HG03520 (cell line): ENCODE data around the gene FKBP10.

Experiments used
- ATAC-seq: cut with Tn5 transposase; IDR thresholded peaks from one replicate; pipeline ENCODE4 v1.9.1; 2021; ENCODE audit warnings: mild to moderate bottlenecking, moderate library complexity; ENCODE audit not compliant: unreplicated experiment

The FKBP10 gene

DNA sequence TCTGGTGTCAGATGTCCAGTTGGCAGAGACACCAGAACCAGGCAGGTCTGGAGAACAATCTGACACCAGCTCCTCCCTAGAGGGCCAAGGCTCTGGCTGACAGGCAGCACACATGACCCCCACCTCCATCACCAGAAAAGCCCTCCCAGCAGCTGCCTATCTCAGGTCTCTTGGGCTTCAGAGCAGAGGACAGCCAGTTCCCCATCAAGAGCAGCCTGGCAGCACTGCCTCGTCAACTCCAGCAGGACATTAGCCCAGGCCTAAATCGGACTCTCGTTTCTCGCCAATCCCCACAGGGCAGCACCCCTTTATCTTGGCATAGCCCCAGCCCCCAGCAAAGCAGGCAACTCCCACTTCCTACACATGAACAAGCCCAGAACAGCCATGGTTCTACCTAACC, 30.7 kb upstream of the FKBP10 start:
- no peak for ATAC-seq

- no peak for ATAC-seq
Observed at GRCh38 chr17:41784207-41784744, 28.5 kb upstream of the FKBP10 start.

GRCh38 chr17:41785091-41785858, 27.5 kb upstream of the FKBP10 start:
- no peak for ATAC-seq

- no peak for ATAC-seq
Observed at GRCh38 chr17:41785859-41786226, 27.0 kb upstream of the FKBP10 start.

DNA sequence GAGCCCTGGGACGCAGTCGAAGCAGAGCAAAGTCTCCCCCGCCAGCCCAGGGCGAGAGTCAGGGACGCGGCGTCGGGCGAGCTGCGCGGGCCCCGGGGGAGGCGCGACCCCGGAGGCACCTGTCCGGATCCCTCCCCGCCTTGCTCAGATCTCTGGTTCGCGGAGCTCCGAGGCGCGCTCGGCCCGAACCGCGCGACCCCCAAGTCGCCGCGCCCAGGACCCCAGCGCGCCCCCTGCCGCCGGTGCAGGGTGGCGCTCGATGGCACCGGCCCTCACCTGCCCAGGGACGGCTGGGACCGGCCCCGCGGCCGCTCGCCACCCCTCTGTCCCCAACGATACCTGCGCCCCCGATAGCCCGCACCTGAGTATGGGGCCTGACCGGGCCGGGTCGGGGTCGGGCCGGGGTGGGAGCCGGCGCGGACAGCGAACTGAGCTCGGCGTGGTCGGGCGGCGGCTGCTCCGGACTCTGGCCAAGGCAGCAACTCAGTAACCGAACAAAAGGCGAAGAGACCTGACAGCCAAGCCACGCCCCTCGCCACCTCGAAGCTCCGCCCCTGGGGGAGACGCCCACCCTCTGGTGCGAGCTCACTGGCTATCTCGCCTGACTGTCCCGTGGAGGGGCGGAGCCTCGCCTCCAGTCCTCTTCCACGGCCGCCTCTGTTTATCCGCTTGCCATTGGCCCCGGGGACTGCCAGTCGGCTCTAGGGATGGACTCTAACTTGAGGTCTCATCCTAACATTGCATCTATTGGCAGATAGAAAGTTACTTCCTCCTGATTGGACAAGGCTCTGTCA, 26.4 kb upstream of the FKBP10 start, which contains the start of gene JUP:
JUP (minus strand) TSS at position 485 of the 794 bp plus-strand sequence. CDS start 14,857 bp downstream, outside the sequence.
- ATAC-seq, result peak; percentile 67

GRCh38 chr17:41787021-41787418, 25.8 kb upstream of the FKBP10 start:
- no peak for ATAC-seq

DNA sequence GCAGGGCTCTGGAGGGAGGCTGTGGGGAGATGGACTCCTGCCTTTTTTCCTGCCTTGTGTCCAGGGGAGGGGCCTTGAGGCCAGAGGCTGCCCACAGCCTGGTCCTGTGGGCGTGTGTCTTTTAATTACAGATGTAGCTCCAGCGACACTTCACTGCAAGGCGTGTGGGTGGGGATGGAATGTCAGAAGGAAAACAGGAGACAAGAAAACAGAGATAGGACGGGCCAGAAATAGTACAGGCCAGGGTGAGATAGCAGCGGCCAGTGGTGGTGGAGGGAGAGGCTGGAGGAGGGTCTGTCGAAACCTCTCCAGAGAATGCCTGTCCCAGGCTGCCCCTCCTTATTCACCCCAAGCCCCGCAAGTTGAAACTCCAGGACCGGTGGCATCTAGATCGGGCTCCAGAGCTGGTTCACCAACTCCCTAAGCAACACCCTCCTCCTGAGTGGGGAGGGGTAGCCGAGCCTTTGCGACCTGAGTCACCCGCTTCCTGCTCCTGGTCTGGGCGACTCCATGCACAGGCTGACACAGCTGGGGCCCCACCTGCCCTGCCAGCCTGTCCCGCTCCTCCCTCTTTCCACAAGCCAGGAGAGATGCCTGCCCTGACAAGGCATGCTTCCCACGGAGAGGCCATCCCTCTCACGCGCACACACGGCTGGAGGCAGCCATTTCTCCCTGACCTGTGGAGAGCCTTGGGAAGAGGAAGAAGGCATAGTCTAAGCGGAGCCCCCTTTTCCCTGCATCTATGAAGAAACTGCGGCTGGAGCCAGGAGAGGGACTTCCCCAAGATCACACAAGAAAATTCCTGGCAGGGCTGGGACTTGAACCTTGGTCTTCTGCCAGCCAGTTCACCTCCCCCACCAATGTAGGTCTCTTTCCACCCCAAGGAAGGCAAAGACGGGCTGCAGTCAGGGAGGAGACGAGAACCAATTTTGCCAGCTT, 19.7 kb upstream of the FKBP10 start:
- ATAC-seq, result no peak

DNA sequence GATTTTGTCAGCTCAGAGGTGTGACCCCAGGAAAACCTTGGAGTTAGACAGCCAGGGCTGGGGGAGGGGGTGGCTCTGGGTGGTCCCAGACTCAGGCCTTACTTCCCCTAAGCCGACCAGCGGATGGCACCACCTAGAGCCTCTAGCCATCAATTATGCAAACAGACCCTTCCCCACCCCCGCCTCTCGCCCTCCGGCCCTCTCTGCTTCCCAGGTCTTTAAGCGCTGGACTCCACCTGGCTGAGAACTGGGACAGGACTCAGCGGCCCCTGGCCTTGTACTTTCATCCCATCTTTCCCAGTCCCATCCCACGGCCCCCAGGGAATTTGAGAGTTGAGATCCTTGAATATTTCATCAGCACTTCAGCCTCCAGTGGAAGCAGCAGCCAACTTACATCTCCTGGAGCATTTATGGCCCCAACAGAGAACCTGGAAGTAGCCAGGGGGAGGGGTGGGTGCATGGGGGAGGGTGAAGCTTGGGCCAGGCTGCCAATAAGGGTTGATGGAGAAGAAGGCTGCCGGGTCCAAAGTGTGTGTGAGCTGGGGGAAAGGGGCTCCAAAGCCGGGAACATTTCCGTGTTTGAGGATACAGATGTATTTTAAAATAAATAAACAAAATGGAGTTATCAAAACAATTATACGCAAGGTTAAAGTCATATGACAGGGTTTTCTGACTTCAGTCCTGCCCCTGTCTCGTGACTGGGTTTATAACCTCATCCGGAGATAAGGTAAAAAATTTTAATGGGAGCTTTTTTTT, 18.8 kb upstream of the FKBP10 start:
- ATAC-seq, result no peak

GRCh38 chr17:41794540-41794975, 18.2 kb upstream of the FKBP10 start:
- no peak for ATAC-seq

GRCh38 chr17:41796121-41796895, 16.5 kb upstream of the FKBP10 start:
- no peak for ATAC-seq

DNA sequence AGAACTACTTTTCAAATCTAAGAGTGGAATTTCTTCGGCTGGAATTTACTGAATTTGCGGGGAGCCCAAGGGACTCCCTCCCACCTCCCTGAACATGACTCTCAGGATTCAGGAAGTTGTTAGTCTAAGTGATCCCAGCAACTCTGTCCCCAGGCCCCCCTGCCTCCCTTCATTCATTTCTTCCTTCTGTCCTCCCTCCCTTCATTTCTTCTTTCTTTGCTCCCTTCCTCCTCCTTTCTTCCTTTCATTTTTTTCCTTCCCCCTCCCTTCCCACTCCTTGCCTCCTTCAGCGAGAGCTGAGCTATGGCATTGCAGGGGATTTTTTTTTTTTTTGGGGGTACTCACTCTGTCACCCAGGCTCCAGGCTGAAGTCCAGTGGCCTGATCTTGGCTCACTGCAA, 15.4 kb upstream of the FKBP10 start:
- no peak for ATAC-seq

- ATAC-seq, result no peak
Observed at GRCh38 chr17:41799366-41799765, 13.4 kb upstream of the FKBP10 start.

- ATAC-seq, result no peak
Observed at GRCh38 chr17:41800601-41801373, 12.0 kb upstream of the FKBP10 start.

DNA sequence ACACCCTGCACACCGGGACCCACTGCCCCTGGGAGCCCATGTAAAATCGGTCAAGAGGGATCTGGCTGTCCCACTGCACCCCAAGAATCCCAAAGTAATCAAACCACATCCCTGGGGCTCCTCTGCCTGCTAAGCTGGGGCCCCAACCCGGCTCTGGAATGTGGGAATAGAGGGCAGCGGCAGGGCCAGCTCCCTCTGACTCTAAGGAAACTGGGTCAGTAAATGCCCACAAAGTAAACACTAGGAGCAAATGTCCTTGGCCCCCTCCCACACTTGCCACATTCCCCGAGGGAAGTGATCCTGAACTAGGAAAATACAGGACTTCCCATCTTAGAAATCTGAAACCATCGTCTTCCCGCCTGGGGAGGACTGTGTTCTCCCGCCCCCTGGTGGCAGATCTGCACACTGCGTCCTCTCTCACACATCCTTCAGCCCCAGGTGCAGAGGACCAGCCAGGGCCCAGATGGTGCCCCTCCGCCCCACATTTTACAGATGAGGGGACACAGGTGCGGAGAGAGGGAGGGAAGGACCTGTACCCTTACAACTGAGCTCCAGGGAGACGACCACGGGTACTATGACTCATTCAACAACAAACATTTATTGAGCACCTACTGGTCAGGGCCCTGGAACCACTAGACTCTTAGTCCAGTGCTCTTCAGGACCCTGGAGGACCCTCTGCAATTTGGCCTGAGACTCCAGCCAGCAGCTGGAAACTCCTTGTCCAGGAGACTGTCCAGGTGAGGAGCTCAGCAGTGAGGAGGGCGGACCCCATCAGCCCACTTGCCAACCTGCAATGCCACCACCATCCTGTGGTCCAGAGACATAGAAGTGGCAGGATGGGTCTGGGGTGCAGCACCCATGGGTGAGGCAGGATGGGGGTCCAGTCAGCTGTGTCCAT, 11.2 kb upstream of the FKBP10 start:
- no peak for ATAC-seq

DNA sequence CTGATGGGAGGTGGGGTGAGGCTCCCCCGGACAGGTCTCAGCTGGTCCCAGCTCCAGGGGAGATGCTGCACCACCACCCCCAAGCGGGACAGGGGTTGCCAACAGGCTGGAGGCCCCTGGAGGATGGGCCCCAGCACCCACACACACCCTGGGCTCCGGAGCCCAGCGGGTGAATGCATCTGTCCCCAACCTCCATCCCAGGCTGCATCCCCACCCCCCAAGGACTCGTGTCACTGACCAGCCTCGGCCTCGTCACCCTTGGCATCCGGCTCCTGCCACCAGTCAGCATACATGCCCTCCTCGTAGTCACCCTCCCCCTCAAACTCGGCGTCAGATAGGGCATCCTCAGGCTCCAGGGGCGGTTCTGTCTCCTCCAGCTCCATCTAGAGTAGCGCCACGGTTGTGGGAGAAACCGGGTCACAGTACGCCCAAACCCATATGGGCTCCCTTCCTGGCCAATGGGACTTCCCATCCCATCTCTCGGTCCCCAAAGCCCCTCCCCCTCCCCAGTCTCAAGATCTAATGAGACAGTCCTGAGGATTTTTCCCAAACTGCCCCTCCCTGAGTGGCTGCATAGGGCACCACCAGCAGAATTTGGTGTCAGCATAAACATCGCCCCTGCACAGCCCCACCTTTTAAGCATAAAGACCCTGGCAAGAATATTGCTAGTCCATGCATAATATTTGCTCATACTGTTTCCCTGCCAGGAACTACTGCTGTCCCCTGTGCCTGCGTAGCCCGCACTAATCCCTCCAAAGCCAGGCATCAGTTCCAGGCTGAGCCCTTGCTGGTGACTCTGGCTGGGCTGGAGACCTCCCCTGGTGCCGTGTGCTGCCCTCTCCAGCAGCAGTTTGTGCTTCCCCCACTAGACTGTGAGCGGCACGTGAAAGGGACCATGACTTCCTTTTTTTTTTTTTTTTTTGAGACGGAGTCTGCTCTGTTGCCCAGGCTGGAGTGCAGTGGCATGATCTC, 9.5 kb upstream of the FKBP10 start:
- no peak for ATAC-seq

DNA sequence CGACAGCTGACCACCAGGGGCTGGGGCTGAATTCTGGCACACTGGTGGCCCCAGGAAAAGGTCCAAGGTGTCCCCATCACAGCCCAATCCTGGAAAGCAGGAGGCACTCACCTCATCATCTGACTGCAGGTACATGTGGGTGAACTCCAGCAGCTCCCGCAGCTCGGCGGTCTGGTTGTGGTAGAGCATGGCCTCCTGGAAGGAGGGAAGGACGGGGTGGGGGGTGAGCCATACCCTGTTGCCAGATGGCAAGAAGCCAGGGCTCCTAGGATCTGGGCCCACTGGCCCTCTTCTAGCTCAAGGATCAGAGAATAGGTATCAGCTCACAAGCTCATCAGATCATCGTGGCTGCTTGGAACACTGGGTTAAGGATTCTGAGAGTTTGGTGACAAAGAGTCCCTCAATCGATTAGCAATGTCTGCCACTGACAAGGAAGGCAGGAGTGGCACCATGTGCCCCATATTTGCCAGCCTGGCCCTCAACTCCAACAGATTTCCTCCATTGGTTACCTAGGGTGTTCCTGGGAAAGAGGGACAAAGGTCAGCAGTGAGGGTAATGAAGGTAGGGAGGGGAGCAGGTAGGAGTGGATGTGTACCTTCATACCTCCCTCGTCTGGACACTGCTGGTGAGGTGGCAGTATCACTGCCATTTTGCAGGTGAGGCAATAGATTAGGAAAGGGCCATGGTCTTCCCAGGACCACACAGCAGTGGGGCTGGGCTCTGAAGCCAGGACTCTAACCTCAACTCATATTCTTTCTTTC, 5.9 kb upstream of the FKBP10 start:
- no peak for ATAC-seq
